Stimulated activated CD8-positive, alpha-beta memory T cell treated with anti-CD3 and anti-CD28 coated beads, Interleukin-7, amount 100 ng/mL, for 24 hours (primary cell): Measurements from ENCODE around the gene WNT3.
"Not testable (repeated sequence)": the region's sequence is repeated elsewhere in the genome, so short reads cannot be mapped to it uniquely, and the experiment has no call there.

Experiments
- DNase-seq: peaks from one replicate; pipeline ENCODE4 v3.0.0-alpha.2; 2020; ENCODE audit warnings: low read depth

Gene WNT3

GRCh38 chr17:46812624-46813318 lies 5.7 kb downstream of the WNT3 start:
- no peak for DNase-seq

- DNase-seq, result no peak
These were observed 6.4 kb downstream of the WNT3 start for GRCh38 chr17:46811978-46812583.

- DNase-seq, result no peak
These were observed 7.7 kb downstream of the WNT3 start for GRCh38 chr17:46810837-46811236.

GRCh38 chr17:46809110-46809571 lies 9.4 kb downstream of the WNT3 start:
- no peak for DNase-seq

GRCh38 chr17:46805771-46806170 lies 12.7 kb downstream of the WNT3 start:
- DNase-seq, result no peak

- DNase-seq, result no peak
These were observed 14.9 kb downstream of the WNT3 start for GRCh38 chr17:46803544-46803943.

GRCh38 chr17:46802800-46803199 lies 15.7 kb downstream of the WNT3 start:
- DNase-seq, result no peak

- no peak for DNase-seq
These were observed 17.9 kb downstream of the WNT3 start for GRCh38 chr17:46800573-46800972.

GRCh38 chr17:46796956-46797530 lies 21.4 kb downstream of the WNT3 start:
- no peak for DNase-seq

- DNase-seq, result no peak
These were observed 22.0 kb downstream of the WNT3 start for GRCh38 chr17:46796524-46796923.

GRCh38 chr17:46796084-46796483 lies 22.4 kb downstream of the WNT3 start:
- DNase-seq, result no peak

GRCh38 chr17:46795379-46795952 lies 23.0 kb downstream of the WNT3 start:
- no peak for DNase-seq

GRCh38 chr17:46794318-46794717 lies 24.2 kb downstream of the WNT3 start:
- no peak for DNase-seq

GRCh38 chr17:46793541-46793940 lies 25.0 kb downstream of the WNT3 start:
- no peak for DNase-seq

- not testable (repeated sequence) for DNase-seq
These were observed 25.5 kb downstream of the WNT3 start for GRCh38 chr17:46793023-46793422.

GRCh38 chr17:46792071-46792470 lies 26.4 kb downstream of the WNT3 start:
- DNase-seq, result no peak

- no peak for DNase-seq
These were observed 27.0 kb downstream of the WNT3 start for GRCh38 chr17:46791531-46791930.

GRCh38 chr17:46790216-46790615 lies 28.3 kb downstream of the WNT3 start:
- no peak for DNase-seq

GRCh38 chr17:46789610-46790009 lies 28.9 kb downstream of the WNT3 start:
- DNase-seq, result no peak

- no peak for DNase-seq
These were observed 29.7 kb downstream of the WNT3 start for GRCh38 chr17:46788796-46789195.

- no peak for DNase-seq
These were observed 30.2 kb downstream of the WNT3 start for GRCh38 chr17:46788300-46788699.

- DNase-seq, result no peak
These were observed 31.0 kb downstream of the WNT3 start for GRCh38 chr17:46787478-46787877.

GRCh38 chr17:46785696-46786095 lies 32.8 kb downstream of the WNT3 start:
- DNase-seq, result no peak
